HepG2 (cell line): Measurements from ENCODE around the gene GOLGA7B. TPM values are rescaled to one million over a fixed set of nuclear protein-coding genes. Genes with fewer than 3 reads are reported as not detected.
A peak's percentile ranks its signal among the peaks of the same experiment; 100 is the strongest.

ENCODE experiments used
- CENPBD1 ChIP-seq: sonication (generic); formaldehyde crosslinking; IDR thresholded peaks from 2 replicates; pipeline ENCODE4 v1.8.0; 2022; ENCODE audit warnings: missing genetic modification reagents, low read depth, mild to moderate bottlenecking, borderline replicate concordance
- CHD4 ChIP-seq: fragments of 200-600 bp; sonication (generic); IDR thresholded peaks from 2 replicates; pipeline ENCODE4 v1.7.0; 2017; ENCODE audit warnings: mild to moderate bottlenecking, low read length, borderline replicate concordance
- DPF2 ChIP-seq: sonication (generic); formaldehyde crosslinking; IDR thresholded peaks from 2 replicates; pipeline ENCODE4 v1.4.0; 2020; ENCODE audit warnings: mild to moderate bottlenecking, low read depth, missing genetic modification reagents, borderline replicate concordance
- ELF1 ChIP-seq: sonication (generic); formaldehyde crosslinking; IDR thresholded peaks from 2 replicates; pipeline ENCODE4 v1.4.0; 2020; ENCODE audit warnings: missing genetic modification reagents
- HOXA9 ChIP-seq: sonication (generic); formaldehyde crosslinking; IDR thresholded peaks from 2 replicates; pipeline ENCODE4 v1.8.1; 2022; ENCODE audit warnings: missing genetic modification reagents, mild to moderate bottlenecking, moderate library complexity, borderline replicate concordance
- MEIS1 ChIP-seq: sonication (generic); formaldehyde crosslinking; IDR thresholded peaks from 2 replicates; pipeline ENCODE4 v1.9.0; 2021; ENCODE audit warnings: mild to moderate bottlenecking, missing genetic modification reagents, moderate library complexity, borderline replicate concordance
- MEIS2 ChIP-seq: sonication (generic); formaldehyde crosslinking; IDR thresholded peaks from 2 replicates; pipeline ENCODE4 v1.9.0; 2021; ENCODE audit warnings: mild to moderate bottlenecking, missing genetic modification reagents
- MTF2 ChIP-seq: sonication (generic); formaldehyde crosslinking; IDR thresholded peaks from 2 replicates; pipeline ENCODE4 v1.5.0; 2020; ENCODE audit warnings: missing genetic modification reagents, borderline replicate concordance
- MYPOP ChIP-seq: sonication (generic); formaldehyde crosslinking; IDR thresholded peaks from 2 replicates; pipeline ENCODE4 v1.8.1; 2023; ENCODE audit warnings: mild to moderate bottlenecking, moderate library complexity, missing genetic modification reagents
- NFKB2 ChIP-seq: sonication (generic); formaldehyde crosslinking; IDR thresholded peaks from 2 replicates; pipeline ENCODE4 v1.4.0; 2020; ENCODE audit warnings: missing genetic modification reagents, borderline replicate concordance
- RFX5 ChIP-seq: IDR thresholded peaks from 2 replicates; pipeline ENCODE4 v1.6.1; 2011; ENCODE audit warnings: low read depth, low read length, improper control_type of control experiment
- SMARCC2 ChIP-seq: fragments of 450-650 bp; IDR thresholded peaks from 2 replicates; pipeline ENCODE4 v1.6.1; 2017; ENCODE audit warnings: antibody characterized with exemption, mild to moderate bottlenecking
- SMYD3 ChIP-seq: sonication (generic); formaldehyde crosslinking; IDR thresholded peaks from 2 replicates; pipeline ENCODE4 v1.8.1; 2023; ENCODE audit warnings: mild to moderate bottlenecking, missing genetic modification reagents
- TEAD3 ChIP-seq: optimal IDR thresholded peaks from 2 replicates; pipeline ENCODE3; 2016; ENCODE audit warnings: borderline replicate concordance
- ZBTB33 ChIP-seq: sonication (generic); formaldehyde crosslinking; IDR thresholded peaks from 2 replicates; pipeline ENCODE4 v1.4.0; 2020; ENCODE audit warnings: missing genetic modification reagents
- ZNF282 ChIP-seq: fragments of 450-650 bp; IDR thresholded peaks from 2 replicates; pipeline ENCODE4 v1.6.1; 2018; ENCODE audit not compliant: partially characterized antibody
- ZNF333 ChIP-seq: sonication (generic); formaldehyde crosslinking; IDR thresholded peaks from 2 replicates; pipeline ENCODE4 v1.4.0; 2020; ENCODE audit warnings: mild to moderate bottlenecking, missing genetic modification reagents, borderline replicate concordance
- ZNF605 ChIP-seq: sonication (generic); formaldehyde crosslinking; IDR thresholded peaks from 2 replicates; pipeline ENCODE4 v1.8.0; 2022; ENCODE audit warnings: mild to moderate bottlenecking, missing genetic modification reagents
- ZNF740 ChIP-seq: sonication (generic); formaldehyde crosslinking; IDR thresholded peaks from 2 replicates; pipeline ENCODE4 v1.4.0; 2020; ENCODE audit warnings: missing genetic modification reagents
- polyA plus RNA-seq, 8 experiments: library from polyadenylated mRNA; depleted of rRNA in 3 of 8; stranded (reverse) in 7 of 8; unstranded in 1 of 8; fragments of >200 nt; fragmentation: Illumina TruSeq in 4 of 8; extraction: Trizol in 4 of 8; gene quantifications; 2 replicates each; pipeline versions ENCODE4 v1.2.1 to v1.2.3, GENCODE V29; 2011 to 2016; ENCODE audit warnings: low read depth in 4 of 8, missing spikeins in 1 of 8, mixed read lengths in 1 of 8; ENCODE audit not compliant: insufficient read depth in 1 of 8
- total RNA-seq, 5 experiments: library from RNA; depleted of rRNA; stranded (reverse); fragments of >200 nt; fragmentation: Illumina TruSeq; extraction: Trizol; gene quantifications; 2 replicates each; pipeline ENCODE4 v1.2.3, GENCODE V29; 2016; ENCODE audit warnings: low read depth in 1 of 5

The GOLGA7B gene
- total and polyA plus RNA-seq, 2 of the 13 experiments (the other 11 are each of a cell fraction or from before 2014, with no cell fraction given) = not detected

GRCh38 chr10:97869091-97870042, 19.7 kb downstream of the GOLGA7B start (continued):
- TF ChIP-seq ZBTB33 (CRISPR knock-in tag) (no peak), CENPBD1 (CRISPR knock-in tag) (no peak), TEAD3 (CRISPR knock-in tag) (no peak), MEIS1 (CRISPR knock-in tag) (0 out of 2 replicates have a peak, but pooled peaks have one; percentile 32), ZNF282 (no peak), ZNF605 (CRISPR knock-in tag) (no peak), DPF2 (CRISPR knock-in tag) (no peak), HOXA9 (CRISPR knock-in tag) (no peak), MYPOP (CRISPR knock-in tag) (no peak), SMYD3 (no peak), ZNF333 (CRISPR knock-in tag) (no peak), NFKB2 (CRISPR knock-in tag) (no peak), MEIS2 (no peak), SMARCC2 (no peak), ZNF740 (CRISPR knock-in tag) (no peak), CHD4 (no peak), ELF1 (CRISPR knock-in tag) (no peak), RFX5 (no peak), MTF2 (no peak)
